GM04503 (cell line): ENCODE data around the gene PLCXD1.
"Not testable (repeated sequence)": the region's sequence is repeated elsewhere in the genome, so short reads cannot be mapped to it uniquely, and the experiment has no call there.

Experiments used
- DNase-seq: peaks from one replicate; pipeline ENCODE4 v3.0.0-alpha.2; 2012; ENCODE audit warnings: low read depth

The PLCXD1 gene

GRCh38 chrX:317424-318067 is 36.4 kb downstream of the PLCXD1 start:
- no peak for DNase-seq

GRCh38 chrX:318068-318738 is 37.0 kb downstream of the PLCXD1 start:
- peak; percentile 87 for DNase-seq

- DNase-seq, result peak; percentile 97
These were observed 37.8 kb downstream of the PLCXD1 start, which contains the start of gene GTPBP6 for GRCh38 chrX:318739-319578. GTPBP6 (minus strand) TSS chrX:318796; CDS start chrX:318787, 9 bp downstream.

- no peak for DNase-seq
These were observed 38.5 kb downstream of the PLCXD1 start for GRCh38 chrX:319579-320125.

- DNase-seq, result no peak
These were observed 39.1 kb downstream of the PLCXD1 start for GRCh38 chrX:320126-320783.

- peak; percentile 16 for DNase-seq
These were observed 42.8 kb downstream of the PLCXD1 start for GRCh38 chrX:323721-324628.

- not testable (repeated sequence) for DNase-seq
These were observed 43.5 kb downstream of the PLCXD1 start for GRCh38 chrX:324664-325063.

- DNase-seq, result no peak
These were observed 46.5 kb downstream of the PLCXD1 start for GRCh38 chrX:327660-328126.

- no peak for DNase-seq
These were observed 48.2 kb downstream of the PLCXD1 start for GRCh38 chrX:329291-329910.

- not testable (repeated sequence) for DNase-seq
These were observed 49.1 kb downstream of the PLCXD1 start for GRCh38 chrX:330141-330725.

- DNase-seq, result no peak
These were observed 49.6 kb downstream of the PLCXD1 start for GRCh38 chrX:330726-331150.

- no peak for DNase-seq
These were observed 50.1 kb downstream of the PLCXD1 start for GRCh38 chrX:331151-331824.

GRCh38 chrX:331825-332495 is 50.8 kb downstream of the PLCXD1 start:
- no peak for DNase-seq

GRCh38 chrX:332496-332860 is 51.3 kb downstream of the PLCXD1 start:
- no peak for DNase-seq

- DNase-seq, result no peak
These were observed 51.9 kb downstream of the PLCXD1 start for GRCh38 chrX:332916-333610.

- DNase-seq, result no peak
These were observed 52.6 kb downstream of the PLCXD1 start for GRCh38 chrX:333611-334311.

- no peak for DNase-seq
These were observed 53.2 kb downstream of the PLCXD1 start for GRCh38 chrX:334331-334891.
